ENCODE data around the gene CFHR3.
"Not testable (repeated sequence)": the region's sequence is repeated elsewhere in the genome, so short reads cannot be mapped to it uniquely, and the experiment has no call there.

The CFHR3 gene

DNA sequence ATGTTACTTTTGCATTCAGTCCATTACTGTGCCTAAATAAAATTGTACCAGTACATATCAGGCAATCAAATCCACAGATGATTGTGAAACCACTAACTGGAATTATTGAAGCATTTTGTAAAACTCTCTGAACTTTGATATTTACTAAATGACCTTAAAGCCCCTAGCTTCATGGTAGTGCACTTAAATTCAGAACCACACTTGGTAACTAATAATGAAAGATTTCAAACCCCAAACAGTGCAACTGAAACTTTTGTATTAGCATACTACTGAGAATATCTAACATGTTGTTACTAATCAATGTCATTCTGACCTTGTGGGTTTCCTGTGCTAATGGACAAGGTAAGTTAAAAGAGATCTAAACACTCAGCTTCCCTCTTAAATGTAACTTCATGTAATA, at the start of gene CFHR3:
Gene CFHR3 (plus strand): TSS at position 238 of the 400 bp plus-strand sequence. CDS start 47 bp downstream, at position 285.
- no peak for FAIRE-seq
- DNase-seq (ENCODE audit: insufficient read length, low spot score): no peak

DNA sequence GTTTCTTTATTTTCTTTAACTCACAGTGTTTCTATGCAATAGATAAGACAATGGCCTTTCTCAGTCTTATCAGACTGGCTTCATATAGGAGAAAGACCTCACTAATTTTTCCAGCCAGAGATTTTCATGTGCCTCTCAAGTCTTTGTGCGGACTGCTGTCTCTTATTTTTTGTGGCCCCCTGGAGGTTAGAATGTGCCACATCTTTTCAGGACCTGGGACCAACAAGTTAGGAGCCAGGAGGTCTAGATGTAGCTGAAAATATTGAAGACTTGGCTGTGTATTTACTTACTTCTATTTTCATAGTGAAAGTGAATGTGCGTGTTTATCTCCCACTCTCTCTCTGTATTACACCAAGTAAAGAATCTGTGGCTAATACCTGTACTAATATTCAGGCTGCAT, 42.1 kb upstream of the CFHR3 start:
- DNase-seq (ENCODE audit: insufficient read length, low spot score): no peak
- no peak for FAIRE-seq

DNA sequence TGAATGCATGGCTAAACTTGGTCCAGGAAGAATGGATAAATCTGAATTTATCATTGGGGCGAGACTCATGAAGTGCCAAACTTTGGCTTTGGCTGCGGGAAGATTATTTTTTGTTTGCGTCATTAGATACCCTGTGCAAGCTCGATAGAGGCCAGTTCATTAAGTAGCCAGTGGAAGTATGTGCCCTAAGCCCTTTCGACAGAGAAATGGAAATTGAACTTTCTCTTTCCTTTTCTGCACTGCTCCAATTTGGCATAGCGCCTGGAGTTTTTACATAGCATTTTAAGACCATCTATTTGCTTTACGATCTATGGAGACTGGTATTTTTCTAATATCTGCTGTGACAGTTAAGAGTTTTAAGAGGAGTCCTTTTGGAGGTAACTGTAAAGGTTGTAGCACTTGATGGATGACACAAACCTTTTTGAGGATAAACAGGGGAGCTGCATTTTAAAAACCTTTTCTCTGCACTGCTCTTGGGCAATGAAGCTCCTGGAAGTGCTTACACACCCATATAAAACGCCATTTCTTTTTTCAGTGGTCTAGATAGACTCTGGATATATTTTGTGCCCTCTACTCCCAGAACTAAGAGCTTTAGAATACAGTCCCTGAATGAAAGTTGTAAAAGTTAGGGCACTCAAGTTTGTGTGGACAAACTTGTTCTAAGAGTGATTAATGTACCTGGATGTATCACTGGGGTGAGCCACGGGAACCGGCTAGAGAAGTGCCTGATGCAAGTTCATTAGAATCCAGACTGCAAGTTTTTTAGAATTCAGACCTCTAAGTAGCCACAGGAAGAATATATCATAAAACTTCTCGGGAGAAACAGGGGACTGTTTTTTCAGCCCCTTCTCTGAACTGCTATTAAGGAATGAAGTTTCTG, 41.3 kb upstream of the CFHR3 start:
- DNase-seq (ENCODE audit: insufficient read length, low spot score): no peak
- FAIRE-seq: no peak

DNA sequence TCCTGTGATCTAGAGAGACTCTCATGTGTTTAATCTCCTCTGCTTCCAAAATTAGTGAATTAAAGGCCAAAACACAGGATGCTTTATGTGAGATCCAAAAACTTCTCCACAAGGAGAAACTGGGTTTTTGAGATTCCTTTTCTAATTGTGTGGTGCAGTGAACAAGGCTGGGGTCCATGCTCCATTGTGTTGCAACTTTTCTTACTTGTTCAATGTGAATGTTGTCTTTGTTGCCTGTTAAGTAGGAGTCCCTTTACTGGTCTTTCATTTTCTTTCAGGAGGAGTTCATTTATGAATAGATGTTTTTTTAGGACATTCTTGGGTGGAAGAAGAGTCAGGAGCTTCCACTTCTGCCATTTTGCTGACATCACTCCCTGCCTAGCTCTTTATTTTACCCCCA, 40.6 kb upstream of the CFHR3 start:
- DNase-seq (ENCODE audit: insufficient read length, low spot score): no peak
- FAIRE-seq: no peak

DNA sequence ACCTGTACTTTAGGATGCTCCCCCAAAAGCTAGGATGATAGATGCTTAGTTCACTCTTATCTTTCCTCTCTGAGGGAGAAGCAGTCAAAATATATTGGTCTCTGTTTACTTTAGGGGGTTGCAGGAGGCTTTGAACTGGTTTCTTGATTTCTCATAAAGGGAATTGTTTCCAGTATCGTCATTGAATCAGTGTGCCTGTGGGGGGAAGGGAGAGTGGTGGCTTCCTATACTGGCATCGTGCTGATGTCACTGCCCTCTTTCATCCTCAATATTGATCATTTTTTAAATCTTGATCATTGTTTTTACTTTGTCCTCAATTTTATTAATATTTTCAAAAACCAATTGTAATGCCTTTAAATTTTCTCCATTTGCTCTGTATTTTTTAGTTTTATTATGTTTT, 40.2 kb upstream of the CFHR3 start:
- DNase-seq (ENCODE audit: insufficient read length, low spot score) (no peak), FAIRE-seq (no peak)

DNA sequence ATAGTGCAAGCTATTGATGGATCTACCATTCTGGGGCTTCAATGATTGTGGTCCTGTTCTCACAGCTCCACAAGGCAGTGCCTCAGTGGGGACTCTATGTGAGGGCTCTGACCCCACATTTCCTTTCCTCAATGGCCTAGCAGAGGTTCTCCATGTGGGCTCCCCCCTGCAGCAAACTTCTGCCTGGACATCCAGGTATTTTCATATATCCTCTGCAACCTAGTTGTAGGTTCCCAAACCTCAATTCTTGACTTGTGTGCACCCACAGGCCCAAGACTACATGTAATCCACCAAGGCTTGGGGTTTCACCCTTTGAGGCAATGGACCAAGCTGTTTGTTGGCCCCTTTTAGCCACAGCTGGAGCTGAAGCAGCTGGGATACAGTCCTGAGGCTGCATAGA, 35.9 kb upstream of the CFHR3 start:
- no peak for DNase-seq (ENCODE audit: insufficient read length, low spot score)
- no peak for FAIRE-seq

DNA sequence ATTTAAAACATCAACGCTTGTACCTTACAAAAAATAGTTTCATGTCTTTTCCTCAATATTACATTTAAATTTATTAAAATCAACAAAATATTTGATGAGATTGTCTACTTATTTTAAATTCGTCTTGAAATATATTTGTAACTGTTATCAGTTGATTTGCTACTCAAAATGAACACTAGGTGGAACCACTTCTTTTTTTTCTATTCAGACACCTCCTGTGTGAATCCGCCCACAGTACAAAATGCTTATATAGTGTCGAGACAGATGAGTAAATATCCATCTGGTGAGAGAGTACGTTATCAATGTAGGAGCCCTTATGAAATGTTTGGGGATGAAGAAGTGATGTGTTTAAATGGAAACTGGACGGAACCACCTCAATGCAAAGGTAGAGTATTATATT, 31.4 kb upstream of the CFHR3 start:
- not testable (repeated sequence) for FAIRE-seq; DNase-seq (ENCODE audit: insufficient read length, low spot score)

DNA sequence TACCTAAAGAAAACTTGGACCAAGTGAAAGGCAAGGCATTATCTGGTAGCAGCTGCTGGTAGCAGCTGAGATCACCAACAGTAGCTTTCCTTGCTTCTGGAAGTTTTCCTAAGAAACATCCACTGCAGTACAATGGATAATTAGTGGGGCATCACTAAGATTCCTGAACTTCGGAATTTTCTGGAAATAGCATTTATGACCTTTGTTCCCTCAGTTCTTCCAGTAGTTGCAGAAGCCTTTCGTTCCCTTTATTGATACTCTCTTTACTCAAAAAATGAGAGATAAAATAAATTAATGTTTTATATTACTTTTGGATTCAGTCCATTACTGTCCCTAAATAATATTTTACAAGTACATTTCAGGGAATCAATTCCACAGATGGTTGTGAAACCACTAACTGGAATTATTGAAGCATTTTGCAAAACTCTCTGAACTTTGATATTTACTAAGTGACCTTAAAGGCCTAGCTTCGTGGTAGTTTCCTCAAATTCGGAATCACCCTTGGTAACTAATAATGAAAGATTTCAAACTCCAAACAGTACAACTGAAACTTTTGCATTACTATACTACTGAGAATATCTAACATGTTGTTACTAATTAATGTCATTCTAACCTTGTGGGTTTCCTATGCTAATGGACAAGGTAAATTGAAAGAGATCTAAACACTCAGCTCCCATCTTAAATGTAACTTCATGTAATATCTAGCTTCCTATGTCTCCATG, 9.5 kb upstream of the CFHR3 start:
- not testable (repeated sequence) for FAIRE-seq; DNase-seq (ENCODE audit: insufficient read length, low spot score)

DNA sequence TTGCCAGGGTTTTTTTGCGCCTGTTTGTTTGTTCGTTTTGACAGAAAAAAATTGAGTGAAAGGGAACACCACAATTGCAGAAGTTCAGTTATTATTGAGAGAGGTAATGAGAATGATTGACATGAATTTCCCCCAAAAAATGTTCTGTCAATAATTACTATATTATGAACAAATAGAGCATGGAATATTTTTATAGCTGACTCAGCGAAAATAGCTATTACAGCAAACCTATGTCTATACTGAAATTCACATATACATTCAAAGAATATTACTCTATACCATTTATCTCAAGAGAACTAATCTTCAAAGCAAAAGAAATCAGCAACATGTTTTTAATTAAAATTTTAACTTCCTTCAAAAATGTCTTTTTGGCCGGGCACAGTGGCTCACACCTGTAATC, 4.8 kb upstream of the CFHR3 start:
- FAIRE-seq; DNase-seq (ENCODE audit: insufficient read length, low spot score): not testable (repeated sequence)

DNA sequence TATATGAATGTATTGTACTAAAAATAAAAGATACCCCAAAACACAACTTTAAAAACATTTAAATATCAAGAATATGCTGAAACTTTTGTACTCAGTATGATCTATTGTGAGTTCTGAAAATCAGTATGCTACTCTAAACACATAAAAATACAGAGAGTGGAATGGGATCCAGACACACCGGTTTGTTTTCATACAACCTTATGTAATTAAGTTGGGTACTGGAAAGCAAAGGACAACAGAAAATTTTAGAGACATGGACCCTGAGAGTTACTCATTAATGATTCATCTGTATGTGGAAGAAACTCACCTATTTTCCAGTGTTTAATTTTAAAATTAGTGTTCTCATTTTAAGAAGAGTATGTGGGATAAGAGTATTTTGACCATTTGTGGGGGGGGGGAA, 927 bp upstream of the CFHR3 start:
- DNase-seq (ENCODE audit: insufficient read length, low spot score) (no peak), FAIRE-seq (no peak)

DNA sequence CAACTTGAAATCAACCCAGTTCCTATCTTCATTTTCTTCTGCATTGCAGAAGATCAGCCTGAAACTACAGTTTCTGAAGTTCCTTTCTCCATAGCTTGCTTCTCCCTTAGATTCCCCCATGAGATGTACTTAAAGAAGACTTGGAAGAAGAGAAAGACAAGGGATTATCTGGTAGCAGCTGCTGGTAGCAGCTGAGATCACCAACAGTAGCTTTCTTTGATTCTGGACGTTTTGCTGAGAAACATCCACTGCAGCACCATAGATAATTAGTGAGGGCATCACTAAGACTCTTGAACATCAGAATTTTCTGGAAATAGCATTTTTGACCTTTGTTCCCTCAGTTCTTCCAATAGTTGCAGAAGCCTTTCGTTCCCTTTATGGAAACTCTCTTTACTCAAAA, 465 bp upstream of the CFHR3 start:
- DNase-seq (ENCODE audit: insufficient read length, low spot score): no peak
- FAIRE-seq: no peak

DNA sequence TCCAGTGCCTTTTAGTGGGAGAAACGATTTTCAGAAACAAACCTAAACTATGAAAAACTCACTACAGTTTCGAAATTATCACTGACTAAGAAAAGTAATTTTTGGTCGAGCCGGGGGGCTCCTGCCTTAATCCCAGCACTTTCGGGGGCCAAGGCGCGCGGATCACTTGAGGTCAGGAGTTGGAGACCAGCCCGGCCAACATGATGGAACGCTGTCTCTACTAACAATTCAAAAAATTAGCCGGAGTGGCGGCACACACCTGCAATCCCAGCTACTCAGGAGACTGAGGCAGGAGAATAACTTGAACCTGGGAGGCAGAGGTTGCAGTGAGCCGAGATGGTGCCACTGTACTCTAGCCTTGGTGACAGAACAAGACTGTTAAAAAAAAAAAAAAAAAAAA, 3.0 kb downstream of the CFHR3 start:
- FAIRE-seq: no peak
- no peak for DNase-seq (ENCODE audit: insufficient read length, low spot score)

DNA sequence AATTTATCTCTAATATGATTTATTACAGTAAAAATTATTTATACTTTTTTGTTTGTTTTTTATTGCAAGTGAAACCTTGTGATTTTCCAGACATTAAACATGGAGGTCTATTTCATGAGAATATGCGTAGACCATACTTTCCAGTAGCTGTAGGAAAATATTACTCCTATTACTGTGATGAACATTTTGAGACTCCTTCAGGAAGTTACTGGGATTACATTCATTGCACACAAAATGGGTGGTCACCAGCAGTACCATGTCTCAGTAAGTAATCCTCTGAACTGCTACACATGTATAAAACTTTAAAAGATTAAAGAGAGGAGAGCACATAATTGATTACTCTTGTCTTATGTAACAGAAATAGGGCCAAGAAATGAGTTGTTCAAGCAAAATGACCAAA, 4.5 kb downstream of the CFHR3 start:
- no peak for FAIRE-seq
- no peak for DNase-seq (ENCODE audit: insufficient read length, low spot score)

DNA sequence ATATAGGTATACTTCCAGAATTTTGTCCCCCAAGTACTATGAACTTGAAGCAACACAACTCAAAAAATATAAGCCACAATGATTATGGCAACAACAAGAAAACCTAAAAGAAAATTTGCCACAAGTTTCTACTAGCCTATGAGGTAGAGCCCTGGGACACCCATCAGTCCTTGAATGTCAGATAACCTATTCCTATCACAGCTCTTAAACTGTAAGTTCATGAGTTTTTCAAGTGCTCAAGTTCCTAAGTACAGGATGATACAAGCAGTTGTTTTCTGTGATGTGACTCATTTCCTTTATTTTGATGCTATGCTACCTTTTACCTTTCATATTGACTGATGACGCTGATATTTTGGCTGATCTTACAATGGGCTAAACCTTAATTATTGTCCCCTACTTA, 16.6 kb downstream of the CFHR3 start:
- DNase-seq (ENCODE audit: insufficient read length, low spot score); FAIRE-seq: not testable (repeated sequence)

DNA sequence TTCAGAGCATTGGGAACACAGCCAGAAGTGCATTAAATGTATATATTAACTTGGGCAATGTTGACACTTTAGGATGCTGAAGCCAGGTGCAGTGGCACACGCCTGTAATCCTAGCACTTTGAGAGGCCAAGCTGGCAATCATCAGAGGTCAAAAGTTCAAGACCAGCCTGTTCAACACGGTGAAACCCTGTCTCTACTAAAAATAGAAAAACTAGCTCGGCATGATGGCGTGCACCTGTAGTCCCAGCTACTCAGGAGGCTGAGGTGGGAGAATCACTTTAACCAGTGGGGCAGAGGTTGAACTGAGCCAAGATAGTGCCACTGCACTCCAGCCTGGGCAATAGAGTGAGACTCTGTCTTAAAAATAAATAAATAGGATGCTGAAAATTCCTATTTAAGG, 19.5 kb downstream of the CFHR3 start:
- FAIRE-seq; DNase-seq (ENCODE audit: insufficient read length, low spot score): not testable (repeated sequence)

DNA sequence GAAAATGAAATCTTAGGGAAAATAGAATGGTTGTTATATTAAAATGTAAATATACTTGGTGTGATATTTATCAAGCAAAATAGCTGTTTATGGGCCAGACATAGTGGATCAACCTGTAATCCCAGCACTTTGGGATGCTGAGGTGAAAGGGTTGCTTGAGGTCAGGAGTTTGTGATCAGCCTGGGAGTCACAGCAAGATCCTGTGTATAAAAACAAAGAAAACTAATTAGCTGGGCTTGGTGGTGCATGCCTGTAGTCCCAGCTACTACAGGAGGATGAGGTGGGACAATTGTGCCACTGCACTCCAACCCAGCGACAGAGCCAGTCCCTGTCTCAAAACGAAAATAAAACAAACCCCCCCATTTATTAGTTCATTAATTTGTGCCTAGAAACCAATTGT, 23.3 kb downstream of the CFHR3 start:
- no peak for DNase-seq (ENCODE audit: insufficient read length, low spot score)
- no peak for FAIRE-seq

DNA sequence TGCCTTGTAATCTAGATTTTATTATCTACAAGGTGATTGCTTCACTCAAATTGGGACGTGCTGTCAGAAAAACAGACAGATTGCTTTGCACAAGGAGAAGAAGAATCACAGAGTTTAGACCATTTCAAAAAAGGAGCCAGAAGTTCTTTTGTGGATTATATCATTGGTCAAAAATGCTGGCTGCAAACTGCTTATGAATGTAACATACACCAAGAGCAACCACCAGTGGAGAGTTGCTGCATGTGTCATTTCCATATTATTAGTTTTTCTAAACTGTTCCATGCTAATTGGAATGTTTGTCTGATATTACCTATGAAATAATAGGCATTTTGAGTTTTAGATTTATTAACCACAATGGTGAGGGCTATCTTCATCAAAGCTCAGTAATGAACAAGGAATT, 27.3 kb downstream of the CFHR3 start:
- FAIRE-seq; DNase-seq (ENCODE audit: insufficient read length, low spot score): not testable (repeated sequence)

DNA sequence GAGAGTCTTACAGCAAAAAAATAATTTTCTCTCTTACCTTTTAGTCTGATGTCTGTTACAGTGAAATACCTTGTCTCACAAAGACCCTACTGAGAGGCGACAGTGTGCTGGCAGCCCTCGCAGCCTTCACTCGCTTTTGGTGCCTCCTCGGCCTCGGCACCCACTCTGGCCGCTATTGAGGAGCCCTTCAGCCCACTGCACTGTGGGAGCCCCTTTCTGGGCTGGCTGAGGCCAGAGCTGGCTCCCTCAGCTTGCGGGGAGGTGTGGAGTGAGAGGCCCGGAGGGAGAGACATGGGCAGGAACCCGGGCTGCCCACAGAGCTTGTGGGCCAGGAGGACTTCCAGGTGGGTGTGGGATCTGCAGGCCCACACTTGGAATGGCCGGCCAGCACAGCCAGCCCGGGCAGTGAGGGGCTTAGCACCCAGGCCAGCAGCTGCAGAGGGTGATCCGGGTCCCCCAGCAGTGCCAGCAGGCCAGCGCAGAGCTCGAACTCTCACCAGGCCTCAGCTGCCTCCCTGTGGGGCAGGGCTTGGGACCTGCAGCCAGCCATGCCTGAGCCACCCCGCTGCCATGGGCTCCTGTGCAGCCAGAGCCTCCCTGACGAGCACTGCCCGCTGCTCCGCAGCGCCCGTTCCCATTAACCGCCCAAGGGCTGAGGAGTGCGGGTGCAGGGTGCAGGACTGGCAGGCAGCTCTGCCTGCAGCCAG, 34.0 kb downstream of the CFHR3 start:
- DNase-seq (ENCODE audit: insufficient read length, low spot score) (no peak), FAIRE-seq (no peak)

DNA sequence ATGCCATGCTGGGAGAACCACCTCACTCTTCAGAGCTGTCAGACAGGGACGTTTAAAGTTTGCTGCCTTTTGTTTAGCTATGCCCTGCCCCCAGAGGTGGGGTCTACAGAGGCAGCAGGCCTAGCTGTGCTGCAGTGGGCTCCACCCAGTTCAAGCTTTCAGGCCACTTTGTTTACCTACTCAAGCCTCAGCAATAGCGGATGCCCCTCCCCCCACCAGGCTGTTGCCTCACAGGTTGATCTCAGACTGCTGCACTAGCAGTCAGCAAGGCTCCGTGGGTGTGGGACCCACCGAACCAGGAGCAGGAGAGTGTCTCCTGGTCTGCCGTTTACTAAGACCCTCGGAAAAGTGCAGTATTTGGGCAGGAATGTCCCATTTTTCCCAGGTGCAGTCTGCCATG, 42.8 kb downstream of the CFHR3 start:
- not testable (repeated sequence) for FAIRE-seq; DNase-seq (ENCODE audit: insufficient read length, low spot score)

DNA sequence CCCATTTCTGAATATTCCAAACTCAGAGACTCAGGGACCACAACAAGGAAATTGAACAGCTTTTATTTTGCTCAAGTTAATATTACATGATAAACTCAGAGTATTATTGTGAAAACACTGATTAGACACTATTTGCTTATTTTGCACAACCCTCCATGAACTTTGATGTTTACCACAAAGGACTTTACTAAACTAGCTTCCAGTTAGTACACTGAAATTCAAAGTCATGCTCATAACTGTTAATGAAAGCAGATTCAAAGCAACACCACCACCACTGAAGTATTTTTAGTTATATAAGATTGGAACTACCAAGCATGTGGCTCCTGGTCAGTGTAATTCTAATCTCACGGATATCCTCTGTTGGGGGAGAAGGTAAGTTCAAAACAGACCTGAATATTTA, 44.9 kb downstream of the CFHR3 start, which contains the start of gene CFHR1:
Gene CFHR1 (plus strand): TSS at position 201 of the 400 bp plus-strand sequence. CDS start 114 bp downstream, at position 315.
- not testable (repeated sequence) for FAIRE-seq; DNase-seq (ENCODE audit: insufficient read length, low spot score)

DNA sequence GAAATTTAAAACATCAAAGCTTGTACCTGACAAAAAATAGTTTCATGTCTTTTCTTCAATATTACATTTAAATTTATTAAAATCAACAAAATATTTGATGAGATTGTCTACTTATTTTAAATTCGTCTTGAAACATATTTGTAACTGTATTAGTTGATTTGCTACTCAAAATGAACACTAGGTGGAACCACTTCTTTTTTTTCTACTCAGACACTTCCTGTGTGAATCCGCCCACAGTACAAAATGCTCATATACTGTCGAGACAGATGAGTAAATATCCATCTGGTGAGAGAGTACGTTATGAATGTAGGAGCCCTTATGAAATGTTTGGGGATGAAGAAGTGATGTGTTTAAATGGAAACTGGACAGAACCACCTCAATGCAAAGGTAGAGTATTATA, 53.2 kb downstream of the CFHR3 start:
- FAIRE-seq: not testable (repeated sequence)

More for the DNA sequence above, 53.2 kb downstream of the CFHR3 start:
- DNase-seq (ENCODE audit: insufficient read length, low spot score): not testable (repeated sequence)

All from GM19239 (cell line).